ENCODE measurements around the gene CD47.

Gene CD47

GRCh38 chr3:107994181-107994580 is 96.7 kb downstream of the CD47 start:
- intact Hi-C loops (cut with DNase I) = no loop called here

GRCh38 chr3:107993771-107994170 is 97.1 kb downstream of the CD47 start:
- intact Hi-C loops (cut with DNase I) = no loop called here
- no peak for DNase-seq

More at GRCh38 chr3:107994181-107994580, 96.7 kb downstream of the CD47 start:
- no peak for DNase-seq
